Measurements from ENCODE around the gene PLPP4.
"Not testable (repeated sequence)": the region's sequence is repeated elsewhere in the genome, so short reads cannot be mapped to it uniquely, and the experiment has no call there.

PLPP4 gene

GRCh38 chr10:120493411-120494312 lies 36.6 kb downstream of the PLPP4 start:
- H3K4me3 ChIP-seq (ENCODE audit: low read depth, low read length): no peak overlapping the region
- no peak for TF ChIP-seq CTCF (IDR thresholded peaks at IDR 0.05; ENCODE audit: low read depth, low read length, missing control alignments)
- DNase-seq (ENCODE audit: low read depth): peak; percentile 30

GRCh38 chr10:120494313-120494710 lies 37.3 kb downstream of the PLPP4 start:
- DNase-seq (ENCODE audit: low read depth): no peak
- no peak for TF ChIP-seq CTCF (IDR thresholded peaks at IDR 0.05; ENCODE audit: low read depth, low read length, missing control alignments)
- H3K4me3 ChIP-seq (ENCODE audit: low read depth, low read length): no peak overlapping the region

GRCh38 chr10:120495226-120496009 lies 38.4 kb downstream of the PLPP4 start:
- no peak for TF ChIP-seq CTCF (IDR thresholded peaks at IDR 0.05; ENCODE audit: low read depth, low read length, missing control alignments)
- no peak for DNase-seq (ENCODE audit: low read depth)
- H3K4me3 ChIP-seq (ENCODE audit: low read depth, low read length): no peak overlapping the region

GRCh38 chr10:120499883-120500282 lies 42.9 kb downstream of the PLPP4 start:
- TF ChIP-seq CTCF (IDR thresholded peaks at IDR 0.05; ENCODE audit: low read depth, low read length, missing control alignments): no peak
- H3K4me3 ChIP-seq (ENCODE audit: low read depth, low read length): no peak overlapping the region

GRCh38 chr10:120503689-120504088 lies 46.7 kb downstream of the PLPP4 start:
- no peak overlapping the region for H3K4me3 ChIP-seq (ENCODE audit: low read depth, low read length)
- TF ChIP-seq CTCF (IDR thresholded peaks at IDR 0.05; ENCODE audit: low read depth, low read length, missing control alignments): no peak
- DNase-seq (ENCODE audit: low read depth): no peak

More at GRCh38 chr10:120499883-120500282, 42.9 kb downstream of the PLPP4 start:
- no peak for DNase-seq (ENCODE audit: low read depth)

- H3K4me3 ChIP-seq (ENCODE audit: low read depth, low read length); DNase-seq (ENCODE audit: low read depth): not testable (repeated sequence)
Measured at GRCh38 chr10:120504227-120504626, 47.2 kb downstream of the PLPP4 start.

GRCh38 chr10:120505056-120505455 lies 48.0 kb downstream of the PLPP4 start:
- DNase-seq (ENCODE audit: low read depth): no peak
- no peak overlapping the region for H3K4me3 ChIP-seq (ENCODE audit: low read depth, low read length)
- TF ChIP-seq CTCF (IDR thresholded peaks at IDR 0.05; ENCODE audit: low read depth, low read length, missing control alignments): no peak
